Activated T-cell treated with anti-CD3 and anti-CD28 coated beads for 4 hours (primary cell): ENCODE results near the gene TRAF2.
A peak's percentile ranks its signal among the peaks of the same experiment; 100 is the strongest.

ENCODE experiments used
- DNase-seq: peaks from one replicate; pipeline ENCODE4 v3.0.0-alpha.2; 2020

The TRAF2 gene

DNA sequence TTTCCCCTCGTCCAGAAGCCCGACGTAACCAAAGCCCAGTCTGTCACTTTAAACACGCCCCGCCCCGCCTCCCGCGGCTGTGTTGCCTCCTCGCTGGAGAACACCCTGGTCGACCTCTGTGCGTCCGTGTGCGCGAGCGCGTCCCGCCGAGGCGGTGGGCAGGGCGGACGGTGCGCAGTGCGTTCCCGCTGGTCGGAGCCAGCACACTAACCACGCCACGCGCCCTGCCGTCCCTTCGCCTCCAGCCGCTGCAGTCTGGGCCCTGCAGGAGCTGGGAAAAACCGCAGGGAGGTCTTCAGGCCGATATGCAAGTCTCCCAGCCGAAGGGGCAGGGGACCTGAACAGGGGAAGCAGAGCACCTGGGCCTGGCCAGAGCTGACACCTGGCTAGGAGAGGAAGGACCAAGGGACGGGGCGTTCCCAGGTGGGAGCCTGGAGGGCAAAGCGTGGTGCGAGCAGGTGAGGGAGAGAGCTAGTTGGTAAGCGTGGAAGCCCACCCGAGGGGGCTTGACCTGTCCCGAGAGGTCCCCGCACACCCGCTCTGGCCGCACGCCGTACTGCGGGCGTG is 38.4 kb upstream of the TRAF2 start:
- DNase-seq = peak; percentile 45

DNA sequence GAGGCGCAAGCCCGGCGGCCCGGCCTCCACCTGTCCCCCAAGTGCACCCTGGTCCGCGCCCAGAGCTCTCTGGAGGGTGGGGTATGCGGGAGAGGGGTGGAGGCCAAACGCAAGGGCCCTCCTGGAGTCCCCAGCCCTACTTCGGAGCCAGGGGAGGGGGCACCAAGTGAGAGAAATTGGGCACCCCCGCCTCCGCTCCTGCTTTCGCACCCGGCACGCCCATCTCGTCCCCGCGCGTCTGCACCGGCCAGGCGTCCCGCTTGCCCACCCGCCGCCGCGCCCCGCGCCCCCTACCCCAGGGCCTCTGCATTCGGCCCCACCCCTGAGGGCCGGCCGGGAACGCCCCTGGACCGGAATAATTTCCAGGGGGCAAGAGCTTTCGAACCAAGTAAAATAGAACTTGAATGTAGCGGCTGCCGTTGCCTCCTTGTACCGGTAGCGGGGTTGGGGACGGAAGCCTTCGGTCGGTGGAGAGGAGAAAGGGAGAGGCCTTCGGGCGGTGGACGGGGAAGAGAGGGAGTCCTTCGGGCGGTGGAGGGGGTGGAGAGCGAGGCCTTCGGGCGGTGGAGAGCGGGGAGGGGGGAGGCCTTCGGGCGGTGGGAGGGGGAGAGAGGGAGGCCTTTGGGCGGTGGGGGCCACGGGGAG is 37.8 kb upstream of the TRAF2 start:
- DNase-seq = no peak

DNA sequence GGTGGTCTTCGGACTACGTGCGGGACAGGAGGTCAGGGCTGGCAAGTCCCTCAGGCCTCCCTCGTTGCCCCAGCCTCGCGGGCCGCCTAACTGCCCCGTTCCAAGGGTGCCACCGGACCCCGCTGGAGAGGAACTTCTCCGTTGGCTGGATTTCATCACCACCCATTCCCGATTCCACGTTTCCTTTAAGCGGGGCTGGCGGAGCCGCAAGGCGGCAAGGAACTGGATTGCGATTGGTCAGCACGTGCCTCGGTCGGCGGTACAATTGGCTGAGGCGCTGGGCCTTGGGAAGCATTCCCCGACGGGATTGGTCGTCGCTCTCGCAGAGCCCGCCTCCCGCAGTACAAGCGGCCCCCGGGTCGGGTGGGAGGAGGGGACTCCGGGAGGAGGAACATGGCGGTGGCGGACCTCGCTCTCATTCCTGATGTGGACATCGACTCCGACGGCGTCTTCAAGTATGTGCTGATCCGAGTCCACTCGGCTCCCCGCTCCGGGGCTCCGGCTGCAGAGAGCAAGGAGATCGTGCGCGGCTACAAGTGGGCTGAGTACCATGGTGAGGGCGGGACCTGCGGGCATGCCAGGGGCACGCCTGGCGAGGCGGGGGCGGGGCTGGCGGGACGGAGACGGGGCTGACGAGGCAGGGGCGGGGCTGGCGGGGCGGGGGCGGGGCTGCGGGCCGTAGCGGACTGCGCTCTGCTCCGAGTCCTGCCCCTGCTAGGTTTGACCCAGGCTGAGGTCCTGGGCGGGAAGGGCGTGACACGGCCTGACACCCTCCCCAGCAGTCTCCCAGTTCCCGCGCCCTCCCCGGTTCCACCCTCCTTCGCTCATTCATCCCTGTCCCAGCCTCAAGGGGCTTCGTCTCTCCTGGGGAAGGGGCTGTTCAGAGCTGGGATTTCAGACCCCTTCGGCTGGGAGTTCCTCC is 37.0 kb upstream of the TRAF2 start, which contains the start of gene PHPT1:
TSS of gene PHPT1 (plus strand) at position 372 of the 922 bp plus-strand sequence. CDS start at position 394, 22 bp downstream.
- peak; percentile 92 for DNase-seq

DNA sequence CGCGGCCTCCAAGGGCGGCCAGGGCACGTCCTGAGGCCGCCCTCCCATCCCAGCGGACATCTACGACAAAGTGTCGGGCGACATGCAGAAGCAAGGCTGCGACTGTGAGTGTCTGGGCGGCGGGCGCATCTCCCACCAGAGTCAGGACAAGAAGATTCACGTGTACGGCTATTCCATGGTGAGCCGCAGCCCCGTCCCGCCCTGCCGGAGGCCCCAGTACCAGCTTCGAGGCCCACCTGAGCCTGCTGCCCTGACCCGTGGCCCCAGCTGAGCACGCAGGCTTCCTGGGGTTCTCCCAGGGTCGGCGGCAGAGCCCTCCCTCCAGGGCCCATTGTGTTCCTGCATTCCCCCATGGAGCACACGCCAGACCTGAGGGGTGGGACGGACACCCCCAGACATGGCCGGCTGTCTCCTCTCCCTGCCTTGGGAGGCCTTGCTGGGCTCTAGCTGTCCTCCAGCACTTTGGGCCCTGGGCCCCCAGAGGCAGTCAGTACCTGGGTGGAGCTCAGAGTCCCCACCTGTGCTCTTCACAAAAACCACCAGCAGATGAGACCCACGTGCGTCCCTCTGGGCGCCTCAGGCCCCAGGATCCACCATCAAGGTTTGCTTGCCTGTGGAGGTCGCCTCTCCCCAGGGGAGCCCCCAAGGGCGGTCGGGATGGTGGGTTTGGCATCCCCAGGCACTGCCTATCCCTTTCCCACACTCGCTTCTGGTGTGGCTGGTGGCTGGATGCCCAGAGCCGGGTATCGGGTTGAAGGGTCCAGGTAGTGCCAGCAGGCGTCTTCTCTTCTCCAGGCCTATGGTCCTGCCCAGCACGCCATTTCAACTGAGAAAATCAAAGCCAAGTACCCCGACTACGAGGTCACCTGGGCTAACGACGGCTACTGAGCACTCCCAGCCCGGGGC is 36.1 kb upstream of the TRAF2 start:
- no peak for DNase-seq

DNA sequence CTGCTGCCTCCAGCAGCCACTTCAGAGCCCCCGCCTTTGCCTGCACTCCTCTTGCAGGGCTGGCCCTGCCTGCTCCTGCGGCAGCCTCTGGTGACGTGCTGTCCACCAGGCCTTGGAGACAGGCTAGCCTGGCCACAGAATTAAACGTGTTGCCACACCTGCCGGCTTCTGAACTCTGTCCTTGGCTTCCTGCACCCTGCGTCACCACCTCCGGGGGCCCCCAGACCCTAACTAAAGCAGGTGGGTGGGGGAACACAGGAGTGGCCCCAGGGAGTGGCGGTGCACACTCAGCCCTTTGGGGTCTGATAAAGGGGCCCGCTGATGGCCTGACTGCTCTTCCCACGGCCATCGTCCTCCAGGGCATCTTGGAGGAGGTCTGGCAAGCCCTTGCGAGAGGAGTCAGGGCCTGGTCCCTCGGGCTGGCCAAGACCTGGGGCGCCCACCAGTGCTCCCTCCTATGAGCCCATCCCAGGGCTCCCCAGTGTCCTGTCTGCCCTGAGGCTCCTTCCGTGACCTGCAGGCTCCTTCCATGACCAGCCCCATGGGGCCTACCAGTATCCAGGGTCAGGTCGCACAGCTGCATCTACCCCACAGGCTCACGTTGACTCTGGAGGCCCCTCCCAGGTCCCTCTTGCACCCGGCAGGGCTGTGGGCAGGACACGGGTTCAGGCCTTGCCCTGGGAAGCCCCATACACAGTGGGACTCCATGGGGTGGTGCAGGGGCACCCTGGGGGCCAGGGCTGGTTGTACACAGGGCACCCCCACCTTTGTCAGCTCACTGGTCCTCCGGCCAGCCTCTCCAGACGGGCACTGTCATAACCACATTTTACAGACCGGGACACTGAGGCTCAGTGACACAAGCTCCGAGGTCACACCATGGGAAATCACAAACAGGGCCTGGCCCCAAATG is 35.2 kb upstream of the TRAF2 start:
- DNase-seq = no peak

DNA sequence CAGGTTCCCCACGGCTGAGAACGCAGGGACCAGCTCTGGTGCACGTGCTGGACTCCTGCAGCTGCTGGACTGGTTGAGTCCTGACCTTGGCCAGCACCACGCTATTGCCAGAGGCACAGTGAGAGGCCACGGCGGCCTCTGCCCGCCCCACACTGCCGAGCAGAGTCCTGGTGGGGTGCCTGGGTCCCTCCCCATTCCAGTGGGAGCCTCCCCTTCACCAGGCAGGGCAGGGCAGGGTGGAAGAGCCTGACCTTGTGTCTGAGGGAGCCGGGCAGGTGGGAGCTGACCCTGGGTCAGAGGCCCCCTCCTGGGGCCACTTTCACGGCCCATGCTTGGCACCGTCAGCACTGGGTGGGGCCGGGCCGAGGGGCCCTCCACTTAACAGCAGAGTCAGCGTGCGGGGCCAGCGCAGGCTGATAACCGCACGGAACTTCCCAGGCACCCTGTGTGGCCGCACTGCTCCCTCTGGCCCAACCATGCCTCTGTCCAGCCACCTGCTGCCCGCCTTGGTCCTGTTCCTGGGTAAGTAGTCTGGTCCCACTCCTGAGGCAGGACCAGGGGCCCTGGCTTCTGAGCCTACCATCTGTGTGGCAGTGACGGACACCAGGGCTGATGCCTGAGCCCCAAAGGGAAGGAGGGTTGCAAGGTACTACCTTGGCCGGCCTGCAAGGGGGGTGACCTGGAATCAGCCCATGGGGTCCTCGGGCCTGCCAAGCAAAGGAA is 34.2 kb upstream of the TRAF2 start, which contains the start of gene MAMDC4:
TSS of gene MAMDC4 (plus strand) at position 406 of the 723 bp plus-strand sequence. CDS start at position 477, 71 bp downstream.
- DNase-seq = no peak

DNA sequence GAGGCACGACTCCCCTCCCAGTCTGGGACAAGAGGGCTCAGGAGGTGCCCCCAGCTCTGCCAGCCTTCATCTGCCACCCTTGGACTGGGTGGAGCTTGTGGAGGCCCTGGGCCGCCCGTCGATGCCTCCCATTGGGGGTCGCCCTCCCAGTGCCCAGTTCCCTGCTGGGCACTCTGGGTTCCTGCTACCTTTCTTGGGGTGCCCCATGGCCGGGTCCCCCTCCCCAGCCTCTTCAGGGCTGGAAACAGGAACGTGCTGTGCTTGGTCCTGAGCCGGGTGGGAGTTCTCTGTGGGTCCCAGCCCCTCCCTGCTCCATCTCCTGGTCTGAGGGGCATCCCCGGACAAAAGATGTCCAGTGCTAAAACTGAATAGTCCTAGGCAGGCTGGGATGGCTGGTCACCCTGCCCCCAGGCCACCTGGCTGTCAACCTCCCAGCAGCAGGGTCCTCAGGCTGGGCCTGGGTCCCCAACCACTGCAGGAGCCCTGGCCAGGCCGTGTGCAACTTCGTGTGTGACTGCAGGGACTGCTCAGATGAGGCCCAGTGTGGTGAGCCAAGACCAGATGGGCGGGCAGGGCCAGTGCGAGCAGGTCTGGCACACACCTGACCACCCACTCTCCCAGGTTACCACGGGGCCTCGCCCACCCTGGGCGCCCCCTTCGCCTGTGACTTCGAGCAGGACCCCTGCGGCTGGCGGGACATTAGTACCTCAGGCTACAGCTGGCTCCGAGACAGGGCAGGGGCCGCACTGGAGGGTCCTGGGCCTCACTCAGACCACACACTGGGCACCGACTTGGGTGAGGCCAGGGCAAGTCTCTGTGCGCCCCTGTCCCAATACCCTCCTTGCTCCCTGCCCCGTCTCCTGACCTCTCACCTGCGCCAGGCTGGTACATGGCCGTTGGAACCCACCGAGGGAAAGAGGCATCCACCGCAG is 33.4 kb upstream of the TRAF2 start:
- no peak for DNase-seq

DNA sequence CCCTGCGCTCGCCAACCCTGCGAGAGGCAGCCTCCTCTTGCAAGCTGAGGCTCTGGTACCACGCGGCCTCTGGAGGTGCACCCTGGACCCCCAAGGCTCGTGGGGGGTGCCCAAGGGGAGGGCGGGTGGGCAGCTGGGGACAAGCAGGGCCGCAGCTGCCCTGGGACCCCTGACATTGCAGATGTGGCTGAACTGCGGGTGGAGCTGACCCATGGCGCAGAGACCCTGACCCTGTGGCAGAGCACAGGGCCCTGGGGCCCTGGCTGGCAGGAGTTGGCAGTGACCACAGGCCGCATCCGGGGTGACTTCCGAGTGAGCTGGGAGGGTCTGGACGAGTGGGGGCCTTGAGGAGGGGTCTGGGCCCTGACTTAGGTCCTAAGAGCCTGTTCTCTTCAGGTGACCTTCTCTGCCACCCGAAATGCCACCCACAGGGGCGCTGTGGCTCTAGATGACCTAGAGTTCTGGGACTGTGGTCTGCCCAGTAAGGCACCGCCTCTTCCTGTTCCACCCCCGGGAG is 32.7 kb upstream of the TRAF2 start:
- DNase-seq = no peak

DNA sequence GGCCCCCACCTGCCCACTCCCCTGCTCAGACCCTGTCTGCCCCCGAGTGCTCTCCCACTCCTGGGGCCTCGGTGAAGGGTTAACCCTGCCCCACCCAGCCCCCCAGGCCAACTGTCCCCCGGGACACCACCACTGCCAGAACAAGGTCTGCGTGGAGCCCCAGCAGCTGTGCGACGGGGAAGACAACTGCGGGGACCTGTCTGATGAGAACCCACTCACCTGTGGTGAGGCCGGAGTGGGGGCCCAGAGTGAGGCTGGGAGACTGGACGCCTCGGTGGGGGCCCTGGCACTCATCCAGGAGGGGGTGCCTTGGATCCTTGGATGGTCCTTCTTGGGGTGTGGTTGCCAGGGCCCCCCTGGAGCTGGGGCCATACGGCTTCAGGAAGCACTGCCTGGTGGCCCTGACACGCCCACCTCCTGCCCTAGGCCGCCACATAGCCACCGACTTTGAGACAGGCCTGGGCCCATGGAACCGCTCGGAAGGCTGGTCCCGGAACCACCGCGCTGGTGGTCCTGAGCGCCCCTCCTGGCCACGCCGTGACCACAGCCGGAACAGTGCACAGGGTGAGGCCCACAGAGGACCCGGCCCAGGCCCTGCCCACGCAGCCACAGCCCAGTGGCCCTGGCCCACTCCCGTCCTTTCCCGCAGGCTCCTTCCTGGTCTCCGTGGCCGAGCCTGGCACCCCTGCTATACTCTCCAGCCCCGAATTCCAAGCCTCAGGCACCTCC is 32.0 kb upstream of the TRAF2 start:
- no peak for DNase-seq

DNA sequence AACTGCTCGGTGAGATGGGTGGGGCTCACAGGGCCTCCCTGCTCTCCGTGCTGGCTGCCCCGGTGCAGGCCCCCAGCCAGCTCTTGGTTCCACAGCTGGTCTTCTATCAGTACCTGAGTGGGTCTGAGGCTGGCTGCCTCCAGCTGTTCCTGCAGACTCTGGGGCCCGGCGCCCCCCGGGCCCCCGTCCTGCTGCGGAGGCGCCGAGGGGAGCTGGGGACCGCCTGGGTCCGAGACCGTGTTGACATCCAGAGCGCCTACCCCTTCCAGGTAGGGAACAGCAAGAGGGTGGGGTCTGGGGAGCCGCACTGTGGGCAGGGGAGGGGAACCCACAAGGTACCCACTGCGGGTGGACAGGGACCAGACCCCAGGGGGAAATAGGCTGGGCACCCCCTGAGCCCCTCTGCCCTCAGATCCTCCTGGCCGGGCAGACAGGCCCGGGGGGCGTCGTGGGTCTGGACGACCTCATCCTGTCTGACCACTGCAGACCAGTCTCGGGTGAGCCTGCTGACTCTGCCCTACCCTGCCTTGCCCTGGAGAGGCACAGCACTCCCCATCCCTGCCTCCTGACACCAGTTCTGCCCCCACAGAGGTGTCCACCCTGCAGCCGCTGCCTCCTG is 31.4 kb upstream of the TRAF2 start:
- DNase-seq = no peak

DNA sequence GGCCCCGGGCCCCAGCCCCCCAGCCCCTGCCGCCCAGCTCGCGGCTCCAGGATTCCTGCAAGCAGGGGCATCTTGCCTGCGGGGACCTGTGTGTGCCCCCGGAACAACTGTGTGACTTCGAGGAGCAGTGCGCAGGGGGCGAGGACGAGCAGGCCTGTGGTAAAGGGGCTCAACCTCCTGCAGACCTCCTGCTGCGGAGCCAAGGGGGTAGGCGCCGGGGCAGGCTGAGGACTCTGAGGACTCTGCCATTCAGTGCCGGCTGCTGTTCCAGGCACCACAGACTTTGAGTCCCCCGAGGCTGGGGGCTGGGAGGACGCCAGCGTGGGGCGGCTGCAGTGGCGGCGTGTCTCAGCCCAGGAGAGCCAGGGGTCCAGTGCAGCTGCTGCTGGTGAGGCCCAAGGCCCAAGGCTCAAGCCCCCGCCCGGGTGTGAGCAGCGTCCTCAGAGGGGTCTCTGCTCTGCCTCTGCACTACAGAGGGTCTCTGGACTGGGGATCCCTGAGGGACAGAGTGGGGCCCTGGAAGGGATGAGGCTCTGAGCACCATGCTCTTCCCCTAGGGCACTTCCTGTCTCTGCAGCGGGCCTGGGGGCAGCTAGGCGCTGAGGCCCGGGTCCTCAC is 30.7 kb upstream of the TRAF2 start:
- DNase-seq = no peak

DNA sequence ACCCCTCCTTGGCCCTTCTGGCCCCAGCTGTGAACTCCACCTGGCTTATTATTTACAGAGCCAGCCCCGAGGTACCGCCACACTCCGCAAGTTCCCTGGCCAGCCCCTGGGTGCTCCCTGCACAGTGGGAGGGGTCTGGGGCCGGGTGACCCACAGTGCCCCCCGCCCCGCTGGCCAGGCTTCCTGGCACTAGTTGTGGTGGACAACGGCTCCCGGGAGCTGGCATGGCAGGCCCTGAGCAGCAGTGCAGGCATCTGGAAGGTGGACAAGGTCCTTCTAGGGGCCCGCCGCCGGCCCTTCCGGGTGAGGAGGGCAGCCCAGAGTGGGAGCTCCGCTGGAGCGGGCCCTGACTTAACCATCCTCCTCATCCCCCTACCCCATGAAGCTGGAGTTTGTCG is 30.2 kb upstream of the TRAF2 start:
- no peak for DNase-seq

DNA sequence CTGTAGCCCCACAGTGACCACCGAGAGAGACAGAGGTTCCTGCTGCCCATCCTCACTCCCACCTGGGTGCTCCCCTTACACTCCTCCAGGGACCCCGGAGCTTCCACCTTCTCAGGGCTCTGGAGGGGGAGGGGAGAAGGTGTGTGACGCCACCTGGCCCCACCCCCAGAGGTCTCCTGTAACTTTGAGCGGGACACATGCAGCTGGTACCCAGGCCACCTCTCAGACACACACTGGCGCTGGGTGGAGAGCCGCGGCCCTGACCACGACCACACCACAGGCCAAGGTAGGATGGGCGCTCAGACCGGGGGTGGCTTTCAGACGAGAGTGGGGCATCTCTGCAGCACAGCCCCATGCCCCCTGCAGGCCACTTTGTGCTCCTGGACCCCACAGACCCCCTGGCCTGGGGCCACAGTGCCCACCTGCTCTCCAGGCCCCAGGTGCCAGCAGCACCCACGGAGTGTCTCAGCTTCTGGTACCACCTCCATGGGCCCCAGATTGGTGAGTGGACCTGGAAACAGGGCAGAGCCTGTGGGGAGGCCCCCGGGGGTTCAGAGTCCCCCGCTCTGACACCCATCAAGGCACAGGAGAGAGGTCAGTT is 29.7 kb upstream of the TRAF2 start:
- DNase-seq = no peak

DNA sequence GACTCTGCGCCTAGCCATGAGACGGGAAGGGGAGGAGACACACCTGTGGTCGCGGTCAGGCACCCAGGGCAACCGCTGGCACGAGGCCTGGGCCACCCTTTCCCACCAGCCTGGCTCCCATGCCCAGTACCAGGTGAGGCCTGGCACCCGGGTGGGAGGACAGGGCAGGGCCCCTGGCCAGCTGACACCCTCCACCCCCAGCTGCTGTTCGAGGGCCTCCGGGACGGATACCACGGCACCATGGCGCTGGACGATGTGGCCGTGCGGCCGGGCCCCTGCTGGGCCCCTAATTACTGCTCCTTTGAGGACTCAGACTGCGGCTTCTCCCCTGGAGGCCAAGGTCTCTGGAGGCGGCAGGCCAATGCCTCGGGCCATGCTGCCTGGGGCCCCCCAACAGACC is 29.1 kb upstream of the TRAF2 start:
- no peak for DNase-seq

DNA sequence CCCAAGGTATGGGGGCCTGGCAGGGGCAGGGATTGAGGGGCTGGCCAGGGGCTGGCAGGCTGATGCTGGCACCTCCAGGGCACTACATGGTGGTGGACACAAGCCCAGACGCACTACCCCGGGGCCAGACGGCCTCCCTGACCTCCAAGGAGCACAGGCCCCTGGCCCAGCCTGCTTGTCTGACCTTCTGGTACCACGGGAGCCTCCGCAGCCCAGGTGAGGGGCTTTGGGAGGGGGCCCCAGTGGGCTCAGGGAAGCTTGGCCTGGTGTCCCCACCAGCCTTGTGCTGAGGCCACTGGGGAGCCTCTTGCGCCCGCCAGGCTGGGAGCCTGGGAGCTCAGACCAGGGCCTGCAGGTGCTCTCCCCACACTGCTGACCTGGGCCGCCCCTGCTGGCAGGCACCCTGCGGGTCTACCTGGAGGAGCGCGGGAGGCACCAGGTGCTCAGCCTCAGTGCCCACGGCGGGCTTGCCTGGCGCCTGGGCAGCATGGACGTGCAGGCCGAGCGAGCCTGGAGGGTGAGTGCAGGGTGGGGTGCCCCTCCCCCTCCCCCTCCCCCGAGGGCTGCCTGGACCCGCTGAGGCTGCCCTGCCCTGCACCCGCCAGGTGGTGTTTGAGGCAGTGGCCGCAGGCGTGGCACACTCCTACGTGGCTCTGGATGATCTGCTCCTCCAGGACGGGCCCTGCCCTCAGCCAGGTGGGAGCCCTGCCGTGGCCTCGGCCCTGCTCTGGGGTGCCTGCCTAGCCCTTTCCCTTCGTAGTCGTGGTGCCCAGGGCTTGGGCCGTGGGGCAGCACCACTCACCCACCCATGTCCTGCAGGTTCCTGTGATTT is 28.5 kb upstream of the TRAF2 start:
- DNase-seq = no peak

DNA sequence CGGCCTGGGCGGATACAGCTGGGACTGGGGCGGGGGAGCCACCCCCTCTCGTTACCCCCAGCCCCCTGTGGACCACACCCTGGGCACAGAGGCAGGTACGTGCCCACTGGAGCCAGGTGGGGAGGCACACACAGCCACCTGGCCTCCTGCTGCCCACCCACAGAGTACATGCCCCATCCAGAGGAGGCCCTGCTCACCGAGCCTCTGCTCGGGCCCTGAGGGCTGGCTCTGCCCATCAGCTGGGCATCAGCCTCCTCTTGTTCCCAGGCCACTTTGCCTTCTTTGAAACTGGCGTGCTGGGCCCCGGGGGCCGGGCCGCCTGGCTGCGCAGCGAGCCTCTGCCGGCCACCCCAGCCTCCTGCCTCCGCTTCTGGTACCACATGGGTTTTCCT is 27.9 kb upstream of the TRAF2 start:
- no peak for DNase-seq
